ENCODE measurements around the gene TSNAX.

GRCh38 chr1:231581859-231582258 is 53.4 kb downstream of the TSNAX start:
- TF ChIP-seq CTCF (conservative IDR thresholded peaks at IDR 0.05; ENCODE audit: low read depth, low read length) = no peak
- TF ChIP-seq EZH2 (IDR thresholded peaks at IDR 0.05; ENCODE audit: borderline replicate concordance, low read depth, low read length, poor library complexity, severe bottlenecking) = no peak
